ENCODE measurements around the gene ASNSD1. TPM values are rescaled to one million over a fixed set of nuclear protein-coding genes. Genes with fewer than 3 reads are reported as not detected.

Gene ASNSD1
- total and polyA plus RNA-seq, 2 experiments from 2014 or later, result 38.4 to 49.7 TPM

DNA sequence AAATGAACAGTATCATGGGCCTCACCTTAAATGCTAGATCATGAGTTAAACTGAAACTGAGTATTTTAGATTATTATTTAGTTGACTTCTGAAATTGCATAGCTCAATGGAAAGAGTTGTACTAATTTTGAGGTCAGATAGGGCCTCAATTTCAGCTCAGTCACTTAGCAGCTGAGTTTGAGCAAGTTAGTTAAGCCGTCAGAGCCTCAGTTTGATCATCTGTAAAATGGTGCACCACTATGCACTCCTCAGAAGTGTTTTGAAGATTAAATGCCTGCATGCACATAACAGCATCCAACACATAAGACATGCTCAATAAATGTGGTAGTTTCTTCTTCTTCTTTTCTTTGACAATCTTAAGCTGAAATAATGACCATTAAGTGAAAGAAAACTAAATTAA, 38.2 kb upstream of the ASNSD1 start:
- DNase-seq (ENCODE audit: low spot score) (no peak), ATAC-seq (no peak)
- no peak overlapping the region for H3K4me2 ChIP-seq
- H3K9me2 ChIP-seq (ENCODE audit: insufficient read depth), result no peaks in the 10 kb centered on the region
- no peaks in the 10 kb centered on the region for H3K36me3 ChIP-seq (ENCODE audit: insufficient read depth)
- no peaks in the 10 kb centered on the region for H4K20me1 ChIP-seq (replicated peaks; ENCODE audit: insufficient read depth)
- Mint-ChIP-seq H3K27me3 (ENCODE audit: insufficient read depth, low read depth, poor library complexity) (no peaks in the 10 kb centered on the region), H3K4me1 (peaks cover 10% of the 10 kb centered on the region), H3K4me3 (no peak overlapping the region), H3K27ac (no peak overlapping the region), H3K36me3 (ENCODE audit: low read depth) (no peaks in the 10 kb centered on the region), H3K9me3 (no peaks in the 10 kb centered on the region)
- no peaks in the 10 kb centered on the region for H3K4me1 ChIP-seq (ENCODE audit: insufficient read depth)
- H3K27ac ChIP-seq (ENCODE audit: low read depth), result no peak overlapping the region
- TF ChIP-seq JUNB (IDR thresholded peaks at IDR 0.05; ENCODE audit: unreplicated experiment) (no peak), EZH2phosphoT487 (IDR thresholded peaks at IDR 0.05; ENCODE audit: unreplicated experiment) (no peak), EZH2 (IDR thresholded peaks at IDR 0.05; ENCODE audit: low read depth, unreplicated experiment) (no peak), CREB1 (CRISPR knock-in tag; IDR thresholded peaks at IDR 0.05; ENCODE audit: low read depth) (no peak), STAT1 (IDR thresholded peaks at IDR 0.05; ENCODE audit: unreplicated experiment) (no peak), POLR2AphosphoS5 (IDR thresholded peaks at IDR 0.05; ENCODE audit: low read depth) (no peak), ZNF331 (CRISPR knock-in tag; IDR thresholded peaks at IDR 0.05; ENCODE audit: low read depth) (no peak), NANOG (IDR thresholded peaks at IDR 0.05; ENCODE audit: borderline replicate concordance) (no peak), ZNF114 (CRISPR knock-in tag; IDR thresholded peaks at IDR 0.05) (no peak), CTCF (conservative IDR thresholded peaks at IDR 0.05; ENCODE audit: low read depth in 2 of 2) (no peak), ZNF462 (CRISPR knock-in tag; IDR thresholded peaks at IDR 0.05) (no peak)
- TF ChIP-seq, protein P1, sequence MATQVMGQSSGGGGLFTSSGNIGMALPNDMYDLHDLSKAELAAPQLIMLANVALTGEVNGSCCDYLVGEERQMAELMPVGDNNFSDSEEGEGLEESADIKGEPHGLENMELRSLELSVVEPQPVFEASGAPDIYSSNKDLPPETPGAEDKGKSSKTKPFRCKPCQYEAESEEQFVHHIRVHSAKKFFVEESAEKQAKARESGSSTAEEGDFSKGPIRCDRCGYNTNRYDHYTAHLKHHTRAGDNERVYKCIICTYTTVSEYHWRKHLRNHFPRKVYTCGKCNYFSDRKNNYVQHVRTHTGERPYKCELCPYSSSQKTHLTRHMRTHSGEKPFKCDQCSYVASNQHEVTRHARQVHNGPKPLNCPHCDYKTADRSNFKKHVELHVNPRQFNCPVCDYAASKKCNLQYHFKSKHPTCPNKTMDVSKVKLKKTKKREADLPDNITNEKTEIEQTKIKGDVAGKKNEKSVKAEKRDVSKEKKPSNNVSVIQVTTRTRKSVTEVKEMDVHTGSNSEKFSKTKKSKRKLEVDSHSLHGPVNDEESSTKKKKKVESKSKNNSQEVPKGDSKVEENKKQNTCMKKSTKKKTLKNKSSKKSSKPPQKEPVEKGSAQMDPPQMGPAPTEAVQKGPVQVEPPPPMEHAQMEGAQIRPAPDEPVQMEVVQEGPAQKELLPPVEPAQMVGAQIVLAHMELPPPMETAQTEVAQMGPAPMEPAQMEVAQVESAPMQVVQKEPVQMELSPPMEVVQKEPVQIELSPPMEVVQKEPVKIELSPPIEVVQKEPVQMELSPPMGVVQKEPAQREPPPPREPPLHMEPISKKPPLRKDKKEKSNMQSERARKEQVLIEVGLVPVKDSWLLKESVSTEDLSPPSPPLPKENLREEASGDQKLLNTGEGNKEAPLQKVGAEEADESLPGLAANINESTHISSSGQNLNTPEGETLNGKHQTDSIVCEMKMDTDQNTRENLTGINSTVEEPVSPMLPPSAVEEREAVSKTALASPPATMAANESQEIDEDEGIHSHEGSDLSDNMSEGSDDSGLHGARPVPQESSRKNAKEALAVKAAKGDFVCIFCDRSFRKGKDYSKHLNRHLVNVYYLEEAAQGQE (IDR thresholded peaks at IDR 0.05; ENCODE audit: unreplicated experiment), result no peak
- TF ChIP-seq, protein P2, sequence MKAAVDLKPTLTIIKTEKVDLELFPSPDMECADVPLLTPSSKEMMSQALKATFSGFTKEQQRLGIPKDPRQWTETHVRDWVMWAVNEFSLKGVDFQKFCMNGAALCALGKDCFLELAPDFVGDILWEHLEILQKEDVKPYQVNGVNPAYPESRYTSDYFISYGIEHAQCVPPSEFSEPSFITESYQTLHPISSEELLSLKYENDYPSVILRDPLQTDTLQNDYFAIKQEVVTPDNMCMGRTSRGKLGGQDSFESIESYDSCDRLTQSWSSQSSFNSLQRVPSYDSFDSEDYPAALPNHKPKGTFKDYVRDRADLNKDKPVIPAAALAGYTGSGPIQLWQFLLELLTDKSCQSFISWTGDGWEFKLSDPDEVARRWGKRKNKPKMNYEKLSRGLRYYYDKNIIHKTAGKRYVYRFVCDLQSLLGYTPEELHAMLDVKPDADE (IDR thresholded peaks at IDR 0.05), result no peak
- no peak overlapping the region for H3K4me3 ChIP-seq
- no peak overlapping the region for H2AFZ ChIP-seq
- H3K79me2 ChIP-seq (replicated peaks; ENCODE audit: insufficient read depth), result no peaks in the 10 kb centered on the region
- H3K27me3 ChIP-seq (ENCODE audit: insufficient read depth), result no peaks in the 10 kb centered on the region
- no peaks in the 10 kb centered on the region for H3F3A ChIP-seq (replicated peaks; ENCODE audit: low read depth)

All from GM23338 (cell line).